LHCN-M2 (cell line): ENCODE measurements around the gene TMEM26. TPM values are rescaled to one million over a fixed set of nuclear protein-coding genes. Genes with fewer than 3 reads are reported as not detected.

Source experiments
- DNase-seq: peaks from one replicate; pipeline ENCODE4 v3.0.0-alpha.2; 2012; ENCODE audit warnings: low read depth
- total RNA-seq: library from RNA; depleted of rRNA; stranded (reverse); fragments of >200 nt; gene quantifications from 2 replicates; pipeline ENCODE4 v1.2.3, GENCODE V29; 2014

Gene TMEM26
- total RNA-seq, 1 experiment from 2014 or later = 1.8 TPM

GRCh38 chr10:61460835-61461234 is 7.7 kb upstream of the TMEM26 start:
- DNase-seq = no peak

- no peak for DNase-seq
Measured at GRCh38 chr10:61458031-61458430, 4.8 kb upstream of the TMEM26 start.

GRCh38 chr10:61456095-61456789 is 3.1 kb upstream of the TMEM26 start:
- DNase-seq = no peak

GRCh38 chr10:61455656-61456055 is 2.5 kb upstream of the TMEM26 start:
- DNase-seq = no peak

- DNase-seq = no peak
Measured at GRCh38 chr10:61454541-61454940, 1.4 kb upstream of the TMEM26 start.

GRCh38 chr10:61452151-61452651 is 980 bp downstream of the TMEM26 start:
- no peak for DNase-seq

GRCh38 chr10:61451357-61451756 is 1.8 kb downstream of the TMEM26 start:
- DNase-seq = no peak

- no peak for DNase-seq
Measured at GRCh38 chr10:61448841-61449600, 4.2 kb downstream of the TMEM26 start.

- no peak for DNase-seq
Measured at GRCh38 chr10:61448091-61448490, 5.1 kb downstream of the TMEM26 start.

GRCh38 chr10:61439058-61439609 is 14.0 kb downstream of the TMEM26 start:
- DNase-seq = no peak

GRCh38 chr10:61438141-61438988 is 14.8 kb downstream of the TMEM26 start:
- DNase-seq = peak; percentile 15

GRCh38 chr10:61423178-61423577 is 30.0 kb downstream of the TMEM26 start:
- no peak for DNase-seq

- no peak for DNase-seq
Measured at GRCh38 chr10:61417661-61418060, 35.5 kb downstream of the TMEM26 start.

- DNase-seq = no peak
Measured at GRCh38 chr10:61415824-61416223, 37.4 kb downstream of the TMEM26 start.

GRCh38 chr10:61411706-61412105 is 41.5 kb downstream of the TMEM26 start:
- DNase-seq = no peak

- DNase-seq = peak; percentile 15
Measured at GRCh38 chr10:61410353-61411070, 42.7 kb downstream of the TMEM26 start.

- DNase-seq = no peak
Measured at GRCh38 chr10:61409157-61409556, 44.0 kb downstream of the TMEM26 start.

GRCh38 chr10:61408105-61408504 is 45.1 kb downstream of the TMEM26 start:
- no peak for DNase-seq

GRCh38 chr10:61406736-61407135 is 46.4 kb downstream of the TMEM26 start:
- DNase-seq = no peak

GRCh38 chr10:61406242-61406641 is 46.9 kb downstream of the TMEM26 start:
- no peak for DNase-seq

GRCh38 chr10:61404751-61405150 is 48.4 kb downstream of the TMEM26 start:
- peak; percentile 76 for DNase-seq
